IMR-90 (cell line): Measurements from ENCODE around the gene HOXD3. TPM values are rescaled to one million over a fixed set of nuclear protein-coding genes. Genes with fewer than 3 reads are reported as not detected.

Experiments used
- ATAC-seq: fragments of 200-7000 bp; cut with Tn5 transposase; 2 replicates; pipeline ENCODE4 v1.9.1; 2020; ENCODE audit warnings: low read depth, mild to moderate bottlenecking, moderate library complexity
- BruUV-seq: library from RNA; stranded (reverse); fragments of 400-500 nt; replicated peaks from 2 replicates; lab custom pipeline; 2021; lab: Mats Ljungman, UMichigan
- CTCF ChIA-PET: fragments of 300-600 bp; formaldehyde crosslinking; extraction: SDS; loops from one replicate; lab custom pipeline; 2021; ENCODE audit warnings: antibody characterized with exemption; lab: Yijun Ruan, JAX
- POLR2A ChIA-PET: fragments of 300-600 bp; sonication (Branson Sonifier 250); formaldehyde crosslinking; loops from one replicate; lab custom pipeline; 2022; ENCODE audit warnings: antibody characterized with exemption; ENCODE audit not compliant: unreplicated experiment; lab: Charles Lee
- DNase-seq: peaks from one replicate; pipeline ENCODE4 v3.0.0; 2013
- H2AFZ ChIP-seq: replicated peaks from 2 replicates; pipeline ENCODE3; 2013; ENCODE audit warnings: low read length, mild to moderate bottlenecking; ENCODE audit not compliant: poor library complexity
- H2AK5ac ChIP-seq: 2 replicates; pipeline ENCODE4 v1.6.1; 2013; ENCODE audit warnings: low read depth, low read length, inconsistent platforms
- H2AK9ac ChIP-seq: replicated peaks from 2 replicates; pipeline ENCODE3; 2013; ENCODE audit warnings: mild to moderate bottlenecking, low read depth, low read length, moderate library complexity; ENCODE audit not compliant: poor library complexity
- H2BK120ac ChIP-seq: 2 replicates; pipeline ENCODE4 v1.6.1; 2013; ENCODE audit warnings: low read depth, low read length, inconsistent platforms
- H2BK15ac ChIP-seq: 3 replicates; pipeline ENCODE4 v1.6.1; 2013; ENCODE audit warnings: low read depth, low read length, inconsistent platforms
- H2BK20ac ChIP-seq: 2 replicates; pipeline ENCODE4 v1.6.1; 2013; ENCODE audit warnings: low read depth, mild to moderate bottlenecking, inconsistent platforms, low read length, moderate library complexity
- H2BK5ac ChIP-seq: 2 replicates; pipeline ENCODE4 v1.6.1; 2013; ENCODE audit warnings: mild to moderate bottlenecking, low read depth, low read length, inconsistent platforms; ENCODE audit not compliant: poor library complexity, severe bottlenecking
- H3K14ac ChIP-seq: replicated peaks from 2 replicates; pipeline ENCODE4 v1.6.1; 2013; ENCODE audit warnings: low read depth, low read length, inconsistent platforms
- H3K18ac ChIP-seq: 2 replicates; pipeline ENCODE4 v1.6.1; 2013; ENCODE audit warnings: low read depth, low read length, control low read depth
- H3K23ac ChIP-seq: 2 replicates; pipeline ENCODE4 v1.6.1; 2013; ENCODE audit warnings: low read depth, low read length, inconsistent platforms
- H3K27ac ChIP-seq: 2 replicates; pipeline ENCODE4 v1.5.1; 2013; ENCODE audit warnings: mild to moderate bottlenecking, control low read depth, low read length; ENCODE audit not compliant: insufficient read depth
- H3K27me3 ChIP-seq: 2 replicates; pipeline ENCODE4 v1.6.1; 2013; ENCODE audit warnings: low read length; ENCODE audit not compliant: control insufficient read depth, insufficient read depth
- H3K36me3 ChIP-seq: 2 replicates; pipeline ENCODE4 v1.6.1; 2013; ENCODE audit warnings: low read length, mixed read lengths; ENCODE audit not compliant: control insufficient read depth, insufficient read depth
- H3K4ac ChIP-seq: 2 replicates; pipeline ENCODE4 v1.6.1; 2013; ENCODE audit warnings: low read depth, low read length, inconsistent platforms
- H3K4me1 ChIP-seq: 2 replicates; pipeline ENCODE4 v1.6.1; 2013; ENCODE audit warnings: low read length, mixed read lengths; ENCODE audit not compliant: control insufficient read depth, insufficient read depth
- H3K4me2 ChIP-seq: 2 replicates; pipeline ENCODE4 v1.6.1; 2013; ENCODE audit warnings: low read depth, mild to moderate bottlenecking, control low read depth, low read length, moderate library complexity
- H3K4me3 ChIP-seq: 2 replicates; pipeline ENCODE4 v1.5.1; 2013; ENCODE audit warnings: low read depth, mild to moderate bottlenecking, control low read depth, low read length, moderate library complexity; ENCODE audit not compliant: insufficient read depth
- H3K56ac ChIP-seq: 2 replicates; pipeline ENCODE4 v1.6.1; 2013; ENCODE audit warnings: low read length, inconsistent platforms; ENCODE audit not compliant: insufficient read depth; ENCODE audit errors: extremely low read depth
- H3K79me1 ChIP-seq, 2 experiments: 2 replicates each; pipeline ENCODE4 v1.6.1; 2013; ENCODE audit warnings: low read length in 2 of 2, inconsistent platforms in 1 of 2, low read depth in 1 of 2
- H3K9ac ChIP-seq: 2 replicates; pipeline ENCODE4 v1.6.1; 2013; ENCODE audit warnings: low read depth, low read length, control low read depth
- H3K9me1 ChIP-seq: 2 replicates; pipeline ENCODE4 v1.6.1; 2013; ENCODE audit warnings: low read length, inconsistent platforms; ENCODE audit not compliant: insufficient read depth
- H3K9me3 ChIP-seq: 2 replicates; pipeline ENCODE4 v1.6.1; 2013; ENCODE audit warnings: low read length; ENCODE audit not compliant: control insufficient read depth, insufficient read depth
- H4K20me1 ChIP-seq: 2 replicates; pipeline ENCODE4 v1.6.1; 2013; ENCODE audit warnings: low read length, inconsistent platforms; ENCODE audit not compliant: insufficient read depth
- H4K5ac ChIP-seq: 2 replicates; pipeline ENCODE4 v1.6.1; 2013; ENCODE audit warnings: mild to moderate bottlenecking, low read depth, low read length, control low read depth
- H4K8ac ChIP-seq, 2 experiments: 2 replicates each; pipeline ENCODE4 v1.6.1; 2013; ENCODE audit warnings: low read depth in 2 of 2, low read length in 2 of 2, control low read depth in 1 of 2, inconsistent platforms in 1 of 2
- H4K91ac ChIP-seq: 2 replicates; pipeline ENCODE4 v1.6.1; 2013; ENCODE audit warnings: low read depth, low read length, inconsistent platforms; ENCODE audit not compliant: insufficient read depth
- BHLHE40 ChIP-seq: fragments of 150-350 bp; IDR thresholded peaks from 2 replicates; pipeline ENCODE4 v1.6.1; 2016; ENCODE audit warnings: mild to moderate bottlenecking, low read depth, low read length
- CEBPB ChIP-seq: IDR thresholded peaks from 2 replicates; pipeline ENCODE4 v1.6.1; 2012; ENCODE audit warnings: low read depth, low read length, improper control_type of control experiment
- FOS ChIP-seq: fragments of 150-350 bp; IDR thresholded peaks from 2 replicates; pipeline ENCODE4 v1.6.1; 2016; ENCODE audit warnings: low read depth, low read length
- RAD21 ChIP-seq: IDR thresholded peaks from 2 replicates; pipeline ENCODE4 v1.6.1; 2012; ENCODE audit warnings: low read length, improper control_type of control experiment
- USF2 ChIP-seq: fragments of 150-350 bp; IDR thresholded peaks from 2 replicates; pipeline ENCODE4 v1.6.1; 2017; ENCODE audit warnings: mild to moderate bottlenecking, antibody characterized with exemption, low read length, low read depth
- WGBS, 2 experiments: methylation state at CpG; one replicate each; pipeline versions ENCODE4 v1.1.5 to v1.1.7; 2013; ENCODE audit warnings: missing lambda C conversion rate in 2 of 2; ENCODE audit not compliant: insufficient read length in 1 of 2; ENCODE audit errors: extremely low coverage in 2 of 2; 5-methylcytosine and 5-hydroxymethylcytosine counted together
- dilution Hi-C: fragments of 300-500 bp; cut with HindIII; formaldehyde crosslinking; loops from one replicate; pipeline ENCODE4 v1.14.3; 2018; ENCODE audit warnings: low sequenced_read_pairs; ENCODE audit not compliant: unreplicated experiment
- in situ Hi-C: fragments of 300-500 bp; cut with MboI; formaldehyde crosslinking; loops from 3 replicates; pipeline ENCODE4 v1.14.3; 2019; ENCODE audit warnings: low sequenced_read_pairs, inconsistent platforms, mixed read lengths
- intact Hi-C: fragments of 100-400 bp; cut with micrococcal nuclease; formaldehyde crosslinking; loops from 2 replicates; pipeline ENCODE4 v1.10.0; 2022
- polyA plus RNA-seq, 3 experiments: library from polyadenylated mRNA; depleted of rRNA; stranded (reverse); fragments of >200 nt; gene quantifications; 2 replicates each; pipeline ENCODE4 v1.2.3, GENCODE V29; 2012; ENCODE audit warnings: low replicate concordance in 1 of 3
- total RNA-seq: library from RNA; depleted of rRNA; stranded (reverse); fragments of >200 nt; gene quantifications from 2 replicates; pipeline ENCODE4 v1.2.3, GENCODE V29; 2012
- TF ChIP-seq, protein P1 (sequence below): conservative IDR thresholded peaks from 2 replicates; pipeline ENCODE4 v1.5.1; 2012; ENCODE audit warnings: mild to moderate bottlenecking, low read depth, low read length, improper control_type of control experiment

Gene HOXD3
- total and polyA plus RNA-seq, 2 of the 4 experiments (the other 2 are of a cell fraction) = not detected

GRCh38 chr2:176137906-176138305, 19.2 kb upstream of the HOXD3 start:
- POLR2A ChIA-PET = no interaction called here
- no peak for TF ChIP-seq CEBPB
- no peak for TF ChIP-seq FOS
- no peak for TF ChIP-seq RAD21
- TF ChIP-seq, protein P1, sequence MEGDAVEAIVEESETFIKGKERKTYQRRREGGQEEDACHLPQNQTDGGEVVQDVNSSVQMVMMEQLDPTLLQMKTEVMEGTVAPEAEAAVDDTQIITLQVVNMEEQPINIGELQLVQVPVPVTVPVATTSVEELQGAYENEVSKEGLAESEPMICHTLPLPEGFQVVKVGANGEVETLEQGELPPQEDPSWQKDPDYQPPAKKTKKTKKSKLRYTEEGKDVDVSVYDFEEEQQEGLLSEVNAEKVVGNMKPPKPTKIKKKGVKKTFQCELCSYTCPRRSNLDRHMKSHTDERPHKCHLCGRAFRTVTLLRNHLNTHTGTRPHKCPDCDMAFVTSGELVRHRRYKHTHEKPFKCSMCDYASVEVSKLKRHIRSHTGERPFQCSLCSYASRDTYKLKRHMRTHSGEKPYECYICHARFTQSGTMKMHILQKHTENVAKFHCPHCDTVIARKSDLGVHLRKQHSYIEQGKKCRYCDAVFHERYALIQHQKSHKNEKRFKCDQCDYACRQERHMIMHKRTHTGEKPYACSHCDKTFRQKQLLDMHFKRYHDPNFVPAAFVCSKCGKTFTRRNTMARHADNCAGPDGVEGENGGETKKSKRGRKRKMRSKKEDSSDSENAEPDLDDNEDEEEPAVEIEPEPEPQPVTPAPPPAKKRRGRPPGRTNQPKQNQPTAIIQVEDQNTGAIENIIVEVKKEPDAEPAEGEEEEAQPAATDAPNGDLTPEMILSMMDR = no peak
- no peak for TF ChIP-seq BHLHE40
- TF ChIP-seq USF2 = no peak
- intact Hi-C loops = no loop called here
- no peaks in the 10 kb centered on the region for H3K4me1 ChIP-seq
- no peak overlapping the region for H3K4me2 ChIP-seq
- no peak overlapping the region for H2BK120ac ChIP-seq
- no peak overlapping the region for H2BK5ac ChIP-seq
- CTCF ChIA-PET = interaction anchor here (0.7 to 1.0 kb wide), 2 partner anchors 11 to 514 kb away, joined by 3 to 4 read pairs; no protein-coding TSS in a partner anchor
- no peaks in the 10 kb centered on the region for H3K79me1 ChIP-seq
- H3K9me1 ChIP-seq = no peaks in the 10 kb centered on the region
- no peak overlapping the region for H3K18ac ChIP-seq
- H3K23ac ChIP-seq = no peak overlapping the region
- no peak overlapping the region for H3K27ac ChIP-seq
- dilution Hi-C loops = no loop called here
- no peak overlapping the region for H3K4me3 ChIP-seq
- H2BK15ac ChIP-seq = no peak overlapping the region
- H3K56ac ChIP-seq = no peak overlapping the region
- no peak overlapping the region for H2AFZ ChIP-seq
- no peak overlapping the region for H4K5ac ChIP-seq
- H4K8ac ChIP-seq = no peak overlapping the region
- no peaks in the 10 kb centered on the region for H3K36me3 ChIP-seq
- H4K20me1 ChIP-seq = no peaks in the 10 kb centered on the region
- H3K14ac ChIP-seq = no peak overlapping the region
- peaks cover 3% of the 10 kb centered on the region for H3K9me3 ChIP-seq
- no TSS peak for BruUV-seq
- H2AK9ac ChIP-seq = no peak overlapping the region
- in situ Hi-C loops = no loop called here
- 11% methylated on average over 3 of the region's 8 CpGs; no CpG with 5 or more reads in 1 of the 2 experiments for WGBS, 2 experiments
- no peak overlapping the region for H2BK20ac ChIP-seq
- H3K9ac ChIP-seq = no peak overlapping the region
- ATAC-seq (no peak), DNase-seq (no peak)
- peaks cover 85% of the 10 kb centered on the region for H3K27me3 ChIP-seq
- no peak overlapping the region for H2AK5ac ChIP-seq
- H3K4ac ChIP-seq = no peak overlapping the region
- no peak overlapping the region for H4K91ac ChIP-seq
